ENCODE data around the gene HOXD12.
A peak's percentile ranks its signal among the peaks of the same experiment; 100 is the strongest.

HOXD12 gene

DNA sequence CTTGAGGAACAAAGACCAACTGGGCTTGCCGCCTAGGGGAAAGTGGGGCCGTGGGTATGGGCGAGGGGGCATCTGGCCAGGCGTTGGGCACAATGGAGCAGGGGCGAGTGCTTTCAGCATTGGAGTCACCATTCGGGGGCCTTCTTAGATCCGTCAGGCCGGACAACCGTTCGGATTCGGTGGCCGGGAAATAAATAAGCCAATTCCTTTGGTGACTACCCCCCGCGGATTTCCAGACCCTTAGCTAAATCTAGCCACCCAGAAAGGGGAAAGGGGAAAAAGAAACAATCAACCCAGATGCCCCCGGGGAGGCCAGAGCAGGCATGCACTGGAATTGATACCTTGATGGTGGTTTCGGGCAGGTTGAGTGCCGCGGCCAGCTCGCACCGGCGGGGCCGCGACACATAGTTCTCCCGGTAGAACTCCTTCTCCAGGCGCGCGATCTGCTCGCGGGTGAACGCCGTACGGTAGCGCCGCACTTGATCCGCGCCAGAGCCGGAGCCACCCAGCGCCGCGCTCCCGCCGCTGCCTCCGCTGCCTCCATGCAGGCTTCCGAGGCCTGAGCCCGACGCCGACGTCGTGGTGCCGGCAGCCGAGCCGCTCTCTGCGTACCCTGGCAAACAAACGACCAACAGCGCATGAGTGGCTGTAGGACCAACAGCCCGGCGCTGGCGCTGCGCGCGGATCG, 17.6 kb upstream of the HOXD12 start:
- no peak for DNase-seq (ENCODE audit: low read depth, low spot score)
- H3K36me3 ChIP-seq (ENCODE audit: insufficient read depth, insufficient read length, low read length), result no peaks in the 10 kb centered on the region
- peaks cover 39% of the 10 kb centered on the region for H3K9me3 ChIP-seq (ENCODE audit: insufficient read depth, low read length)
- peaks cover 67% of the 10 kb centered on the region for H3K27me3 ChIP-seq (ENCODE audit: insufficient read depth, insufficient read length)
- no peak overlapping the region for H3K4me3 ChIP-seq (ENCODE audit: insufficient read length, low read depth)
- TF ChIP-seq ZNF274 (IDR thresholded peaks at IDR 0.05; ENCODE audit: low read depth, low read length), result no peak
- TF ChIP-seq YY1 (IDR thresholded peaks at IDR 0.05; ENCODE audit: insufficient read depth, insufficient read length), result no peak
- no peak for TF ChIP-seq SUZ12 (IDR thresholded peaks at IDR 0.05; ENCODE audit: extremely low read depth, insufficient read depth, insufficient read length)
- H3K4me1 ChIP-seq (ENCODE audit: insufficient read depth, insufficient read length), result no peaks in the 10 kb centered on the region
- no peak overlapping the region for H3K9ac ChIP-seq (ENCODE audit: insufficient read length, low read depth)

GRCh38 chr2:176082525-176082823, 17.1 kb upstream of the HOXD12 start:
- peaks cover 39% of the 10 kb centered on the region for H3K9me3 ChIP-seq (ENCODE audit: insufficient read depth, low read length)
- H3K4me3 ChIP-seq (ENCODE audit: insufficient read length, low read depth), result no peak overlapping the region
- TF ChIP-seq YY1 (IDR thresholded peaks at IDR 0.05; ENCODE audit: insufficient read depth, insufficient read length) (no peak), ZNF274 (IDR thresholded peaks at IDR 0.05; ENCODE audit: low read depth, low read length) (no peak), SUZ12 (IDR thresholded peaks at IDR 0.05; ENCODE audit: extremely low read depth, insufficient read depth, insufficient read length) (no peak)
- peaks cover 72% of the 10 kb centered on the region for H3K27me3 ChIP-seq (ENCODE audit: insufficient read depth, insufficient read length)
- no peak for DNase-seq (ENCODE audit: low read depth, low spot score)
- H3K4me1 ChIP-seq (ENCODE audit: insufficient read depth, insufficient read length), result no peaks in the 10 kb centered on the region
- no peaks in the 10 kb centered on the region for H3K36me3 ChIP-seq (ENCODE audit: insufficient read depth, insufficient read length, low read length)
- no peak overlapping the region for H3K9ac ChIP-seq (ENCODE audit: insufficient read length, low read depth)

- Histone ChIP-seq H3K9me3 (ENCODE audit: insufficient read depth, low read length) (peaks cover 38% of the 10 kb centered on the region), H3K9ac (ENCODE audit: insufficient read length, low read depth) (peak overlapping the region; percentile 2), H3K4me3 (ENCODE audit: insufficient read length, low read depth) (no peak overlapping the region), H3K36me3 (ENCODE audit: insufficient read depth, insufficient read length, low read length) (no peaks in the 10 kb centered on the region), H3K4me1 (ENCODE audit: insufficient read depth, insufficient read length) (no peaks in the 10 kb centered on the region), H3K27me3 (ENCODE audit: insufficient read depth, insufficient read length) (peaks cover 78% of the 10 kb centered on the region)
- DNase-seq (ENCODE audit: low read depth, low spot score), result no peak
- TF ChIP-seq SUZ12 (IDR thresholded peaks at IDR 0.05; ENCODE audit: extremely low read depth, insufficient read depth, insufficient read length), result peak; percentile 34
- no peak for TF ChIP-seq YY1 (IDR thresholded peaks at IDR 0.05; ENCODE audit: insufficient read depth, insufficient read length)
Measured at GRCh38 chr2:176082824-176083751, 16.5 kb upstream of the HOXD12 start.

- Histone ChIP-seq H3K4me1 (ENCODE audit: insufficient read depth, insufficient read length) (peaks cover 3% of the 10 kb centered on the region), H3K4me3 (ENCODE audit: insufficient read length, low read depth) (no peak within 1 kb of the TSS), H3K36me3 (ENCODE audit: insufficient read depth, insufficient read length, low read length) (no peaks in the 10 kb centered on the region), H3K27me3 (ENCODE audit: insufficient read depth, insufficient read length) (peaks cover 86% of the 10 kb centered on the region), H3K9me3 (ENCODE audit: insufficient read depth, low read length) (peaks cover 31% of the 10 kb centered on the region), H3K9ac (ENCODE audit: insufficient read length, low read depth) (peak within 1 kb of the TSS; percentile 2)
- no peak for DNase-seq (ENCODE audit: low read depth, low spot score)
- TF ChIP-seq ZNF274 (IDR thresholded peaks at IDR 0.05; ENCODE audit: low read depth, low read length), result no peak
- no peak for TF ChIP-seq SUZ12 (IDR thresholded peaks at IDR 0.05; ENCODE audit: extremely low read depth, insufficient read depth, insufficient read length)
- TF ChIP-seq YY1 (IDR thresholded peaks at IDR 0.05; ENCODE audit: insufficient read depth, insufficient read length), result no peak
Measured at GRCh38 chr2:176083796-176084261, 15.8 kb upstream of the HOXD12 start, which contains the start of gene EVX2. EVX2 (minus strand) TSS chr2:176083962; CDS start chr2:176083776, 186 bp downstream.

- peaks cover 3% of the 10 kb centered on the region for H3K4me1 ChIP-seq (ENCODE audit: insufficient read depth, insufficient read length)
- TF ChIP-seq SUZ12 (IDR thresholded peaks at IDR 0.05; ENCODE audit: extremely low read depth, insufficient read depth, insufficient read length) (peak; percentile 5), ZNF274 (IDR thresholded peaks at IDR 0.05; ENCODE audit: low read depth, low read length) (no peak)
- H3K9me3 ChIP-seq (ENCODE audit: insufficient read depth, low read length), result peaks cover 22% of the 10 kb centered on the region
- H3K27me3 ChIP-seq (ENCODE audit: insufficient read depth, insufficient read length), result peaks cover 94% of the 10 kb centered on the region
- no peaks in the 10 kb centered on the region for H3K36me3 ChIP-seq (ENCODE audit: insufficient read depth, insufficient read length, low read length)
- no peak for DNase-seq (ENCODE audit: low read depth, low spot score)
- H3K9ac ChIP-seq (ENCODE audit: insufficient read length, low read depth), result peak overlapping the region; percentile 44
- peak overlapping the region; percentile 63 for H3K4me3 ChIP-seq (ENCODE audit: insufficient read length, low read depth)
Measured at GRCh38 chr2:176084611-176085119, 14.9 kb upstream of the HOXD12 start.

DNA sequence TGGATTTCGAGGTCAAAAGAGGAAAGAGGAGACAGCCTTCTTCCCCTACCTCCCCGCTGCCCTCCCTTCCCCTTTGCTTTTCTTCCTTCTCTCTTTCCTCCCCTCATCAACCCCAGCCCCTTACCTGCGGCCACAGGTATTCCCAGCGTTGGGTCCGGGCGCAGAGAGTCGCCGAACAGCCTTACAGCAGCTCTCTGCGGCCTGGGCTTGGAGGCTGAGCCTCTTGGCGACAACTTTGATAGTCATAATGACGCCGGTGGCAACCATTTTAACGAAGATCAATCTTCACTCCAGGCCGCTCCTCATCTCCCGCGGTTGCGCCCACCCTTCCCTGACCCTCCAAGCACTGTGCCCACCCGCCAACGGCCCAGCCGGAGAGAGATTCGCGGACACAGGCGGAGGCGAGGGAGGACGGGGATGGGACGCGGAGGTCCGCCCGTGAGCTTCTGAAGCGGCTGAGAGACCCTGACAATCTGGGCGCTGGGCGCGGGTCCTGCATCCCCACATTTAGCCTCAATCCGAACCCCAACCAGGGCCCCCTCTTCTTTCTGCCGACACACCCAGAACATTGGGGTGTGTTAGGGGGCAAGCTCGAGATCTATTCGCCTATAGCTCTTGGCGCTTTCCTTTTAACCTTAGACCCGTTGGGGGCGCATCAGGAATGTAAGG, 14.3 kb upstream of the HOXD12 start:
- H3K4me3 ChIP-seq (ENCODE audit: insufficient read length, low read depth), result peak overlapping the region; percentile 63
- DNase-seq (ENCODE audit: low read depth, low spot score), result no peak
- H3K9me3 ChIP-seq (ENCODE audit: insufficient read depth, low read length), result peaks cover 21% of the 10 kb centered on the region
- H3K4me1 ChIP-seq (ENCODE audit: insufficient read depth, insufficient read length), result peaks cover 3% of the 10 kb centered on the region
- peak overlapping the region; percentile 44 for H3K9ac ChIP-seq (ENCODE audit: insufficient read length, low read depth)
- H3K36me3 ChIP-seq (ENCODE audit: insufficient read depth, insufficient read length, low read length), result no peaks in the 10 kb centered on the region
- H3K27me3 ChIP-seq (ENCODE audit: insufficient read depth, insufficient read length), result peaks cover 100% of the 10 kb centered on the region
- TF ChIP-seq ZNF274 (IDR thresholded peaks at IDR 0.05; ENCODE audit: low read depth, low read length) (no peak), SUZ12 (IDR thresholded peaks at IDR 0.05; ENCODE audit: extremely low read depth, insufficient read depth, insufficient read length) (peak; percentile 36), YY1 (IDR thresholded peaks at IDR 0.05; ENCODE audit: insufficient read depth, insufficient read length) (no peak)

All from NT2/D1 (cell line).